A549 (cell line): ENCODE results near the gene SKI.

Experiments
- EP300 ChIP-seq, 2 experiments: fragments of >200 bp; sonication (Bioruptor Twin); formaldehyde crosslinking; IDR thresholded peaks; 2 replicates in 1 of 2; 3 replicates in 1 of 2; pipeline ENCODE4 v1.6.1; 2016 to 2017
- ESRRA ChIP-seq: fragments of 150-350 bp; IDR thresholded peaks from 2 replicates; pipeline ENCODE4 v1.6.1; 2014; ENCODE audit warnings: mild to moderate bottlenecking, low read length, borderline replicate concordance
- GATA3 ChIP-seq: IDR thresholded peaks from 2 replicates; pipeline ENCODE4 v1.6.1; 2012; ENCODE audit warnings: borderline replicate concordance
- HDAC2 ChIP-seq: fragments of 200-600 bp; sonication (generic); IDR thresholded peaks from 2 replicates; pipeline ENCODE4 v1.6.1; 2016
- MAZ ChIP-seq: fragments of 150-350 bp; IDR thresholded peaks from 2 replicates; pipeline ENCODE4 v1.6.1; 2014; ENCODE audit warnings: antibody characterized with exemption, low read depth, low read length, borderline replicate concordance
- POLR2AphosphoS2 ChIP-seq: conservative IDR thresholded peaks from 2 replicates; pipeline ENCODE4 v1.6.1; 2012; ENCODE audit warnings: low read length, improper control_type of control experiment, inconsistent platforms
- RAD21 ChIP-seq, 2 experiments: fragments of >200 bp in 1 of 2; sonication (Bioruptor Twin) in 1 of 2; formaldehyde crosslinking in 1 of 2; IDR thresholded peaks in 1 of 2; conservative IDR thresholded peaks in 1 of 2; 2 replicates in 1 of 2; 3 replicates in 1 of 2; pipeline ENCODE4 v1.6.1; 2012 to 2018; ENCODE audit warnings: inconsistent platforms in 1 of 2
- REST ChIP-seq: fragments of 200-600 bp; sonication (generic); IDR thresholded peaks from 2 replicates; pipeline ENCODE4 v1.6.1; 2016; ENCODE audit warnings: antibody characterized with exemption, mild to moderate bottlenecking, moderate library complexity
- TFCP2L1 ChIP-seq: fragments of 250-450 bp; sonication (Bioruptor Pico); IDR thresholded peaks from 2 replicates; pipeline ENCODE4 v1.5.0; 2021; ENCODE audit warnings: mild to moderate bottlenecking
- ZC3H11A ChIP-seq: fragments of 450-650 bp; IDR thresholded peaks from 2 replicates; pipeline ENCODE4 v1.6.1; 2014; ENCODE audit warnings: antibody characterized with exemption, mild to moderate bottlenecking
- TF ChIP-seq, protein P1 (sequence below): fragments of >200 bp; sonication (Bioruptor Twin); formaldehyde crosslinking; IDR thresholded peaks from 3 replicates; pipeline ENCODE4 v1.5.1; 2016

DNA sequence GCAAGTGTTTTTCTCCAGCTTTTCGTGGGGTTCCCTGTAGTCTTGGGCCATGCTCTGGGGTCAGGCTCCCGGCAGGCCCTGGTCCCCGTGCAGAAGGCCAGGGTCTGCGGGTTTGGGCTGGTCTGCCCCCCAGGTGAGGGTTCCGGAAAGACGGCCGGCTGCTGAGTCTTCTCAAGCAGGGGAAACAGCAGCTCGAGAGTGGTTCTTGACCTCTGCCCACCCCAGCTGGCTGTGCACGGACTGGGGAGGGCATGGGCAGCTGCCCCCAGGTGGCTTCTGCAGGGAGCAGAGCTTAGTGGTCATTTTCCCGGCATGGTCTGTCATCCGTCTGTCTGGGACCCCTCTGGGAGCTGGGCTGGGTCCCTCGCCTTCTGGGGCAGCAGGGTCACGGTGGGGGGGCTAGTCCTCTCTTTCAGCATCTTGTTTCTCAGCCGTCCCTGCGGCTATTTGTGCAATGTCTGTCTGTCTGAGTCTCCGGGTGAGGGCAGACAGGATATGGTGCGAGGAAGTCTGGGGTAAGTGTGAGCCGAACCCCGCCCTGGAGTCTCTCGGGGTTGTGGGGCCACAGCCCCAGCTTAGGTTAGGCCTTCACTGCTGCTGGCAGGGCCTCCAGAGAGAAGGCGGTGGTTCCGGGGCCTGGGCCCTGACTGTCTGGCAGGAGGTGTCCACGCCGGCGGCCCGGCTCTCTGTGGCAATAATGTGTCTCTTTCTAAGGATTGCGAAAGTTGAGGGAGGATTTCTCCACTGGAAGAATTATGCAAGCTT is 6.1 kb downstream of the SKI start:
- TF ChIP-seq POLR2AphosphoS2: no peak
- no peak for TF ChIP-seq ZC3H11A
- TF ChIP-seq EP300 (IDR thresholded peaks at IDR 0.05): no peak; a peak in 1 of 5 replicates
- no peak for TF ChIP-seq RAD21 (conservative IDR thresholded peaks at IDR 0.05 in 1 of 2, IDR thresholded peaks at IDR 0.05 in 1 of 2)
- TF ChIP-seq REST: no peak
- TF ChIP-seq TFCP2L1 (CRISPR knock-in tag): no peak
- TF ChIP-seq, protein P1, sequence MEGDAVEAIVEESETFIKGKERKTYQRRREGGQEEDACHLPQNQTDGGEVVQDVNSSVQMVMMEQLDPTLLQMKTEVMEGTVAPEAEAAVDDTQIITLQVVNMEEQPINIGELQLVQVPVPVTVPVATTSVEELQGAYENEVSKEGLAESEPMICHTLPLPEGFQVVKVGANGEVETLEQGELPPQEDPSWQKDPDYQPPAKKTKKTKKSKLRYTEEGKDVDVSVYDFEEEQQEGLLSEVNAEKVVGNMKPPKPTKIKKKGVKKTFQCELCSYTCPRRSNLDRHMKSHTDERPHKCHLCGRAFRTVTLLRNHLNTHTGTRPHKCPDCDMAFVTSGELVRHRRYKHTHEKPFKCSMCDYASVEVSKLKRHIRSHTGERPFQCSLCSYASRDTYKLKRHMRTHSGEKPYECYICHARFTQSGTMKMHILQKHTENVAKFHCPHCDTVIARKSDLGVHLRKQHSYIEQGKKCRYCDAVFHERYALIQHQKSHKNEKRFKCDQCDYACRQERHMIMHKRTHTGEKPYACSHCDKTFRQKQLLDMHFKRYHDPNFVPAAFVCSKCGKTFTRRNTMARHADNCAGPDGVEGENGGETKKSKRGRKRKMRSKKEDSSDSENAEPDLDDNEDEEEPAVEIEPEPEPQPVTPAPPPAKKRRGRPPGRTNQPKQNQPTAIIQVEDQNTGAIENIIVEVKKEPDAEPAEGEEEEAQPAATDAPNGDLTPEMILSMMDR: no peak
- no peak for TF ChIP-seq ESRRA
- TF ChIP-seq MAZ: no peak
- no peak for TF ChIP-seq HDAC2
- TF ChIP-seq GATA3: no peak
